Mesothelial cell of epicardium (in vitro differentiated cells): ENCODE results near the gene HSF4. TPM values are rescaled to one million over a fixed set of nuclear protein-coding genes. Genes with fewer than 3 reads are reported as not detected.

Source experiments
- DNase-seq, 2 experiments: peaks; one replicate each; pipeline ENCODE4 v3.0.0; 2021; ENCODE audit warnings: low spot score in 2 of 2; ENCODE audit not compliant: unreplicated experiment in 2 of 2
- H3K27ac Mint-ChIP-seq: 2 replicates; pipeline ENCODE4 v1.8.0; 2021; ENCODE audit warnings: mixed read lengths
- H3K27me3 Mint-ChIP-seq: 2 replicates; pipeline ENCODE4 v1.8.0; 2021; ENCODE audit warnings: low read depth, mixed read lengths
- H3K36me3 Mint-ChIP-seq: 2 replicates; pipeline ENCODE4 v1.8.0; 2021; ENCODE audit warnings: mixed read lengths
- H3K4me1 Mint-ChIP-seq: 2 replicates; pipeline ENCODE4 v1.8.0; 2021; ENCODE audit warnings: mixed read lengths
- H3K4me3 Mint-ChIP-seq: 2 replicates; pipeline ENCODE4 v1.8.0; 2021; ENCODE audit warnings: mild to moderate bottlenecking, moderate library complexity, mixed read lengths
- H3K9me3 Mint-ChIP-seq: 2 replicates; pipeline ENCODE4 v1.8.0; 2021; ENCODE audit warnings: mixed read lengths
- total RNA-seq: library from RNA; stranded (reverse); gene quantifications from 3 replicates; pipeline ENCODE4 v1.2.1, GENCODE V29; 2021
- TF ChIP-seq, protein P1 (sequence below): fragments of 200-600 bp; sonication (generic); IDR thresholded peaks from one replicate; pipeline ENCODE4 v1.5.0; 2021; ENCODE audit warnings: antibody characterized with exemption; ENCODE audit not compliant: unreplicated experiment

Gene HSF4
- total RNA-seq, 1 donor from 2014 or later = 10.7 TPM

DNA sequence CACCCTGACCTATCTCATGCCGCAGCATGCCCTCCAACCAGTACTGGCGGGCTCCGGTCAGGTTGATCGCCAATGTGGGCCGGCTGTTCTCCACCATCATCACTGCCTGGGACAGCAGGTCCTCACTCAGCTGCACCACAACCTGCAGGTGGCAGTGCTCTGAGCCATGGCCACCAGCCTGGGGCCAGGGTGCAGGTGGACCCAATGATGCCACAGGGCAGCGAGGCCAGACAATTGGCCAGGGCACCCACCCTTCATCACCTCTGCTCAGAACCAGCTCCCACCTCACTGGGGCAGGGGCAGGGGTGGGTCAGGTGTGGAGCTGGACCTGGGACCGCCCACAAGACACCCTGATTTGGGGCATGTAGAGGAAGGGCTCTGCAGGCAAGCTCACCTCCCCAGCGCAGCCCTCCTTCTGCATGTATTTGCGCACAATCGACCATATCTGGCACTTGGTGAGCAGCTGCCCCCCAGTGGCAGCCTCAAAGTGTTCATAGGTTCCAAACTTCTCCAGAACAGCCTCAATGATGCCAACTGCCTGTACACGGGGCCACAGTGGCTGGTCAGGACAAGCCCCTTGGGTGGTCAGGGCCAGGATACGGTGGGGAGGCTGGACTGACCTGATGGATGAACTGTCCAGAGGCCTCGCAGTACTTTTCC is 15.0 kb downstream of the HSF4 start:
- peaks cover 3% of the 10 kb centered on the region for H3K36me3 Mint-ChIP-seq
- TF ChIP-seq, protein P1, sequence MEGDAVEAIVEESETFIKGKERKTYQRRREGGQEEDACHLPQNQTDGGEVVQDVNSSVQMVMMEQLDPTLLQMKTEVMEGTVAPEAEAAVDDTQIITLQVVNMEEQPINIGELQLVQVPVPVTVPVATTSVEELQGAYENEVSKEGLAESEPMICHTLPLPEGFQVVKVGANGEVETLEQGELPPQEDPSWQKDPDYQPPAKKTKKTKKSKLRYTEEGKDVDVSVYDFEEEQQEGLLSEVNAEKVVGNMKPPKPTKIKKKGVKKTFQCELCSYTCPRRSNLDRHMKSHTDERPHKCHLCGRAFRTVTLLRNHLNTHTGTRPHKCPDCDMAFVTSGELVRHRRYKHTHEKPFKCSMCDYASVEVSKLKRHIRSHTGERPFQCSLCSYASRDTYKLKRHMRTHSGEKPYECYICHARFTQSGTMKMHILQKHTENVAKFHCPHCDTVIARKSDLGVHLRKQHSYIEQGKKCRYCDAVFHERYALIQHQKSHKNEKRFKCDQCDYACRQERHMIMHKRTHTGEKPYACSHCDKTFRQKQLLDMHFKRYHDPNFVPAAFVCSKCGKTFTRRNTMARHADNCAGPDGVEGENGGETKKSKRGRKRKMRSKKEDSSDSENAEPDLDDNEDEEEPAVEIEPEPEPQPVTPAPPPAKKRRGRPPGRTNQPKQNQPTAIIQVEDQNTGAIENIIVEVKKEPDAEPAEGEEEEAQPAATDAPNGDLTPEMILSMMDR = no peak
- peaks cover 22% of the 10 kb centered on the region for H3K27me3 Mint-ChIP-seq
- H3K4me3 Mint-ChIP-seq = no peak overlapping the region
- H3K4me1 Mint-ChIP-seq = peaks cover 16% of the 10 kb centered on the region
- H3K27ac Mint-ChIP-seq = no peak overlapping the region
- no peak for DNase-seq
- H3K9me3 Mint-ChIP-seq = no peaks in the 10 kb centered on the region

DNA sequence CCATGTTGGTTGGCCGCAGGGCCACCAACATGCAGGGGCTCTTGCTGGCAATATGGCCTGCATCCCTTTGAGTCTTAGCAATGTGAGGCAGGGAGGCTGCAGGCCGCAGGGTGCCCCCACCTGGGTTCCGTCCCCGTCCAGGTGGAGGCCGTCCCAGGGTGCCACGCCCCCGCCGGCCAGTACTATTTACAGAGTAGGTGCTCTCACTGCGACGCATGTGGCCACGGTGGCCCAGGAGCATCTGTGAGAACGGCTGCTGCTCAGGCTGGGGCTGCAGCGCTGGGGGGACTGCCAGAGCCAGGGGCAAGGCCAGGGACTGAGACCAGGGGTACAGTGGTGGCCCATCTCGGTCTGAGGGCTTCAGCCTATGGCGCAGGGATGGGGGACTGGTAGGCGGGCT is 15.6 kb downstream of the HSF4 start:
- TF ChIP-seq, protein P1 = no peak
- peaks cover 23% of the 10 kb centered on the region for H3K27me3 Mint-ChIP-seq
- H3K4me3 Mint-ChIP-seq = no peak overlapping the region
- H3K4me1 Mint-ChIP-seq = peaks cover 21% of the 10 kb centered on the region
- no peak overlapping the region for H3K27ac Mint-ChIP-seq
- H3K36me3 Mint-ChIP-seq = peaks cover 3% of the 10 kb centered on the region
- DNase-seq = no peak
- H3K9me3 Mint-ChIP-seq = no peaks in the 10 kb centered on the region

DNA sequence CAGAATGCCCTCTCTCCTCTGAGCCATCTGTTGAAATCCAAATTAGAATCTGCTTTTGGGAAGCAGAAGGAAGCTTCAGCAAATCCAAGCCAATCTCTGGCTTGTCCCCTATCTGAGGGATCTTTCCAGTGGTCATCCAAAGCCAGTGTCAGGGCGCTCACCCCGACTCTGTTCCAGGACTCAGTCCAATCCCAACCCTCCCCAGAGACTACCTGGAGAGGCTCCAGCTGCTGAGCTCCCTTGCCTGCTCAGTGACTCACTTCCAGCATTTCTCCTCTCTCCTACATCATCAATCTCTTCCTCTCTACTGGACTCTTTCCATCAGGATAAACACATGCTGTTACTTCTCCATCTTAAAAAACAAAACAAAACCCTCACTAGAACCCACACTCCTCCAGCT is 16.8 kb downstream of the HSF4 start:
- H3K9me3 Mint-ChIP-seq = no peaks in the 10 kb centered on the region
- H3K4me1 Mint-ChIP-seq = peaks cover 28% of the 10 kb centered on the region
- H3K27ac Mint-ChIP-seq = no peak overlapping the region
- peaks cover 23% of the 10 kb centered on the region for H3K27me3 Mint-ChIP-seq
- TF ChIP-seq, protein P1 = no peak
- H3K36me3 Mint-ChIP-seq = peaks cover 3% of the 10 kb centered on the region
- DNase-seq = no peak
- H3K4me3 Mint-ChIP-seq = no peak overlapping the region

DNA sequence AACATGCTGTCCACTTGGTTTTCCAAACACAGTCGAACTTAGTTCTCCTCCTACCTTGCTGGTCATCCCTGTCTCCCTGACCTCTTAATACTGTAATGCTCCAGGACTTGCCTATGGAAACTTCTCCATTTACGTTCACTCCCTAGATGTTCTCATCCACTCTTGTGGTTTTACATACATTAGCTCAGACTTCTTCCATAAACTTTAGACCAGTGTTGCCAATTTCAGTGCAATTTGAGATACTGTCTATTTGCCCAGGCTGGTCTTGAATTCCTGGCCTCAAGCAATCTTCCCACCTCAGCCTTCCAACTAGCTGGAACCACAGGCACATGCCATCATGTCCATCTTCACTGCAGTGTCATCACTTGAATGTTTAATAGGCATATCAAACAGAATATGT is 17.7 kb downstream of the HSF4 start:
- Mint-ChIP-seq H3K9me3 (no peaks in the 10 kb centered on the region), H3K36me3 (peaks cover 3% of the 10 kb centered on the region), H3K27ac (no peak overlapping the region), H3K4me1 (peaks cover 31% of the 10 kb centered on the region), H3K4me3 (no peak overlapping the region), H3K27me3 (peaks cover 22% of the 10 kb centered on the region)
- no peak for DNase-seq
- TF ChIP-seq, protein P1 = no peak

DNA sequence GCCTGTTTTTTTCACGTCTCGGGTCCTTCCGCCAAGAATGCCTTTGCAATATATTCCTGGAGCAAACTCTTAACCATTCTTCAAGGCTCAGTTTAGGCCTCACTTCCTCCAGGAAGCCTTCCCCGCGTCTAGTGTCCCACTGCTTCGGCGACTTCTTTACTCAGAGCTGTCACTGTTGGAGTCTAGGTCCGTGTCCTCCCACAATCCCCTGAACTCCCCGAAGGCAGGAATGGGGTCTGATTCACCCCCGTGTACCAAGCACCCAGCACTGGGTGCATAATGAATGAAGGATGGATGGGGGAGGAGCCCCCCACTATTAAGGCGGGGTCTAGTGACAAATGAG is 18.7 kb downstream of the HSF4 start:
- Mint-ChIP-seq H3K27ac (no peak overlapping the region), H3K4me1 (peaks cover 24% of the 10 kb centered on the region), H3K9me3 (no peaks in the 10 kb centered on the region), H3K27me3 (peaks cover 17% of the 10 kb centered on the region), H3K36me3 (peaks cover 3% of the 10 kb centered on the region), H3K4me3 (no peak overlapping the region)
- TF ChIP-seq, protein P1 = no peak
- no peak for DNase-seq
